ENCODE data around the gene AGTR2. TPM values are rescaled to one million over a fixed set of nuclear protein-coding genes. Genes with fewer than 3 reads are reported as not detected.

Gene AGTR2
- total RNA-seq, 1 experiment from 2014 or later: not detected

GRCh38 chrX:116181300-116181699 is 10.8 kb downstream of the AGTR2 start:
- ChIA-PET POLR2A (no interaction called here), RAD21 (ENCODE audit: low non-redundant PET in 1 of 2, low total read pairs in 2 of 2, uncharacterized antibody in 2 of 2, unreplicated experiment in 2 of 2) (no interaction called here), CTCF (no interaction called here)
- Histone ChIP-seq H3K9me3 (ENCODE audit: control insufficient read depth in 1 of 2, insufficient read depth in 1 of 2, low read depth in 1 of 2, low read length in 2 of 2) (no peaks in the 10 kb centered on the region), H3K4me2 (ENCODE audit: low read length) (no peak overlapping the region), H3K9me2 (ENCODE audit: insufficient read depth) (no peaks in the 10 kb centered on the region), H4K20me1 (ENCODE audit: insufficient read depth) (no peaks in the 10 kb centered on the region), H2AFZ (ENCODE audit: low read depth, low read length, poor library complexity, severe bottlenecking) (no peak overlapping the region), H3K4me1 (ENCODE audit: control insufficient read depth in 1 of 2, insufficient read depth in 2 of 2, low read length in 2 of 2) (no peaks in the 10 kb centered on the region), H3K27ac (ENCODE audit: low read depth, low read length) (no peak overlapping the region), H3K79me2 (ENCODE audit: insufficient read depth, low read length) (no peaks in the 10 kb centered on the region), H3K9ac (ENCODE audit: low read length) (no peak overlapping the region), H3K36me3 (ENCODE audit: control insufficient read depth in 1 of 2, insufficient read depth in 2 of 2, low read length in 2 of 2) (no peaks in the 10 kb centered on the region), H3K4me3 (replicated peaks in 1 of 2; ENCODE audit: low read depth in 1 of 2, low read length in 2 of 2) (no peak overlapping the region), H3K27me3 (ENCODE audit: insufficient read depth, low read length) (no peaks in the 10 kb centered on the region)
- no peak for ATAC-seq
- TF ChIP-seq TCF7L2 (IDR thresholded peaks at IDR 0.05; ENCODE audit: borderline replicate concordance, extremely low read depth, insufficient read depth, insufficient read length) (no peak), SIN3A (IDR thresholded peaks at IDR 0.05; ENCODE audit: low read depth) (no peak), MAX (IDR thresholded peaks at IDR 0.05) (no peak), ZFX (IDR thresholded peaks at IDR 0.05) (no peak), REST (IDR thresholded peaks at IDR 0.05; ENCODE audit: low read depth) (no peak), EGR1 (IDR thresholded peaks at IDR 0.05; ENCODE audit: low read depth) (no peak)
- BruUV-seq (replicated peaks): no TSS peak
- intact Hi-C loops (cut with micrococcal nuclease): no loop called here
- DNase-seq (ENCODE audit: low read depth, low spot score): no peak

GRCh38 chrX:116185163-116185562 is 14.6 kb downstream of the AGTR2 start:
- Histone ChIP-seq H2AFZ (ENCODE audit: low read depth, low read length, poor library complexity, severe bottlenecking) (no peak overlapping the region), H3K4me1 (ENCODE audit: control insufficient read depth in 1 of 2, insufficient read depth in 2 of 2, low read length in 2 of 2) (no peaks in the 10 kb centered on the region), H3K9ac (ENCODE audit: low read length) (no peak overlapping the region), H3K27me3 (ENCODE audit: insufficient read depth, low read length) (no peaks in the 10 kb centered on the region), H3K79me2 (ENCODE audit: insufficient read depth, low read length) (no peaks in the 10 kb centered on the region), H3K27ac (ENCODE audit: low read depth, low read length) (no peak overlapping the region), H3K4me2 (ENCODE audit: low read length) (no peak overlapping the region), H4K20me1 (ENCODE audit: insufficient read depth) (no peaks in the 10 kb centered on the region), H3K9me3 (ENCODE audit: control insufficient read depth in 1 of 2, insufficient read depth in 1 of 2, low read depth in 1 of 2, low read length in 2 of 2) (no peaks in the 10 kb centered on the region), H3K4me3 (replicated peaks in 1 of 2; ENCODE audit: low read depth in 1 of 2, low read length in 2 of 2) (no peak overlapping the region), H3K9me2 (ENCODE audit: insufficient read depth) (no peaks in the 10 kb centered on the region), H3K36me3 (ENCODE audit: control insufficient read depth in 1 of 2, insufficient read depth in 2 of 2, low read length in 2 of 2) (no peaks in the 10 kb centered on the region)
- RAD21 ChIA-PET (ENCODE audit: low non-redundant PET in 1 of 2, low total read pairs in 2 of 2, uncharacterized antibody in 2 of 2, unreplicated experiment in 2 of 2): no interaction called here
- DNase-seq (ENCODE audit: low read depth, low spot score) (no peak), ATAC-seq (no peak)
- intact Hi-C loops (cut with micrococcal nuclease): no loop called here
- POLR2A ChIA-PET: no interaction called here
- CTCF ChIA-PET: no interaction called here
- no TSS peak for BruUV-seq (replicated peaks)
- TF ChIP-seq ELF1 (IDR thresholded peaks at IDR 0.05; ENCODE audit: borderline replicate concordance, low read depth): no peak
- TF ChIP-seq RAD21 (IDR thresholded peaks at IDR 0.05; ENCODE audit: low read depth): no peak
- TF ChIP-seq REST (IDR thresholded peaks at IDR 0.05; ENCODE audit: low read depth): no peak
- TF ChIP-seq ATF3 (IDR thresholded peaks at IDR 0.05): no peak
- no peak for TF ChIP-seq TCF7L2 (IDR thresholded peaks at IDR 0.05; ENCODE audit: borderline replicate concordance, extremely low read depth, insufficient read depth, insufficient read length)
- TF ChIP-seq CEBPB (IDR thresholded peaks at IDR 0.05; ENCODE audit: low read depth): no peak
- no peak for TF ChIP-seq FOSL1 (IDR thresholded peaks at IDR 0.05; ENCODE audit: low read depth)
- no peak for TF ChIP-seq JUND (IDR thresholded peaks at IDR 0.05)
- TF ChIP-seq SIN3A (IDR thresholded peaks at IDR 0.05; ENCODE audit: low read depth): no peak
- no peak for TF ChIP-seq POLR2AphosphoS5 (IDR thresholded peaks at IDR 0.05; ENCODE audit: low read depth, low read length)
- TF ChIP-seq SP1 (IDR thresholded peaks at IDR 0.05; ENCODE audit: low read depth): no peak
- no peak for TF ChIP-seq YY1 (IDR thresholded peaks at IDR 0.05; ENCODE audit: extremely low read depth, insufficient replicate concordance, low read depth, low read length)

Measured in HCT116 (cell line).